HepG2 (cell line): Measurements from ENCODE around the gene SPATA13. TPM values are rescaled to one million over a fixed set of nuclear protein-coding genes. Genes with fewer than 3 reads are reported as not detected.

Experiments used
- ATAC-seq: fragments of 200-7000 bp; cut with Tn5 transposase; 3 replicates; pipeline ENCODE4 v1.9.1; 2020; ENCODE audit warnings: mild to moderate bottlenecking, moderate library complexity
- BruUV-seq: library from RNA; stranded (reverse); fragments of 400-500 nt; replicated peaks from 2 replicates; lab custom pipeline; 2021; lab: Mats Ljungman, UMichigan
- CTCF ChIA-PET: fragments of 300-600 bp; formaldehyde crosslinking; extraction: SDS; loops from one replicate; lab custom pipeline; 2021; ENCODE audit warnings: low total read pairs, inconsistent platforms, low intra/inter-chr PET ratio; lab: Yijun Ruan, JAX
- POLR2A ChIA-PET: fragments of 350-600 bp; sonication (Branson Sonifier 250); formaldehyde crosslinking; loops from one replicate; lab custom pipeline; 2020; ENCODE audit warnings: antibody characterized with exemption, inconsistent platforms; lab: Yijun Ruan, JAX
- DNase-seq: peaks from one replicate; pipeline ENCODE4 v3.0.0-alpha.2; 2015; ENCODE audit warnings: low spot score
- FAIRE-seq: peaks from 3 replicates; lab custom pipeline; 2011; peaks lifted over from hg19 to GRCh38; lab: Jason Lieb, UNC
- H2AFZ ChIP-seq: one replicate; pipeline ENCODE4 v1.6.1; 2011; ENCODE audit warnings: low read length, inconsistent platforms
- H3K27ac ChIP-seq: fragments of 300-600 bp; 3 replicates; pipeline ENCODE4 v1.8.0; 2011; ENCODE audit warnings: mixed run types, mild to moderate bottlenecking, mixed read lengths, low read length, inconsistent platforms; ENCODE audit not compliant: insufficient read depth; ENCODE audit errors: extremely low read length
- H3K27me3 ChIP-seq, 2 experiments: fragments of 200-600 bp in 1 of 2; 2 replicates in 1 of 2; 3 replicates in 1 of 2; pipeline versions ENCODE4 v1.6.0 to v1.8.0; 2011; ENCODE audit warnings: low read length in 2 of 2, mild to moderate bottlenecking in 2 of 2, moderate library complexity in 2 of 2, inconsistent platforms in 1 of 2; ENCODE audit not compliant: insufficient read depth in 2 of 2, control insufficient read depth in 1 of 2
- H3K36me3 ChIP-seq, 2 experiments: fragments of 200-600 bp in 1 of 2; replicated peaks in 1 of 2; 2 replicates in 1 of 2; 3 replicates in 1 of 2; pipeline versions ENCODE4 v1.5.1 to v1.8.0; 2011; ENCODE audit warnings: low read length in 2 of 2, inconsistent platforms in 1 of 2; ENCODE audit not compliant: insufficient read depth in 2 of 2, control insufficient read depth in 1 of 2
- H3K4me1 ChIP-seq: 2 replicates; pipeline ENCODE4 v1.5.1; 2012; ENCODE audit warnings: low read length, inconsistent platforms; ENCODE audit not compliant: insufficient read depth
- H3K4me2 ChIP-seq: 2 replicates; pipeline ENCODE4 v1.6.0; 2011; ENCODE audit warnings: low read depth, low read length, inconsistent platforms
- H3K4me3 ChIP-seq, 3 experiments: fragments of 200-600 bp in 1 of 3; sonication (generic), shearing (Covaris generic) in 1 of 3; replicated peaks in 1 of 3; 2 replicates each; pipeline ENCODE4 v1.5.1; 2011 to 2016; ENCODE audit warnings: low read length in 3 of 3, inconsistent platforms in 2 of 3, low read depth in 2 of 3, mild to moderate bottlenecking in 2 of 3, control low read depth in 1 of 3, mixed read lengths in 1 of 3; ENCODE audit not compliant: insufficient read depth in 1 of 3
- H3K79me2 ChIP-seq: one replicate; pipeline ENCODE4 v1.6.1; 2011; ENCODE audit warnings: low read length, inconsistent platforms; ENCODE audit not compliant: insufficient read depth
- H3K9ac ChIP-seq: 2 replicates; pipeline ENCODE4 v1.6.0; 2011; ENCODE audit warnings: mild to moderate bottlenecking, low read depth, low read length, inconsistent platforms; ENCODE audit not compliant: insufficient read depth
- H3K9me3 ChIP-seq: 2 replicates; pipeline ENCODE4 v1.5.1; 2012; ENCODE audit warnings: mild to moderate bottlenecking, low read length
- H4K20me1 ChIP-seq: 2 replicates; pipeline ENCODE4 v1.6.0; 2011; ENCODE audit warnings: inconsistent platforms, mild to moderate bottlenecking, low read length, moderate library complexity; ENCODE audit not compliant: insufficient read depth
- ARID5B ChIP-seq: IDR thresholded peaks from 2 replicates; pipeline ENCODE4 v1.4.0; 2020; ENCODE audit warnings: mild to moderate bottlenecking, missing genetic modification reagents
- CBX5 ChIP-seq: sonication (generic); formaldehyde crosslinking; IDR thresholded peaks from 2 replicates; pipeline ENCODE4 v1.4.0; 2020; ENCODE audit warnings: missing genetic modification reagents, borderline replicate concordance
- ESRRA ChIP-seq: sonication (generic); formaldehyde crosslinking; IDR thresholded peaks from 2 replicates; pipeline ENCODE4 v1.5.1; 2020; ENCODE audit warnings: mild to moderate bottlenecking, low read depth, missing genetic modification reagents
- FOXA1 ChIP-seq, 2 experiments: fragments of 450-650 bp in 1 of 2; sonication (generic) in 1 of 2; formaldehyde crosslinking in 1 of 2; IDR thresholded peaks; 2 replicates each; pipeline versions ENCODE4 v1.4.0 to v1.6.1; 2016 to 2020; ENCODE audit warnings: missing genetic modification reagents in 1 of 2
- FOXO1 ChIP-seq: sonication (generic); formaldehyde crosslinking; IDR thresholded peaks from 2 replicates; pipeline ENCODE4 v1.4.0; 2020; ENCODE audit warnings: missing genetic modification reagents
- GATAD2A ChIP-seq: IDR thresholded peaks from 2 replicates; pipeline ENCODE4 v1.6.1; 2016
- HDAC2 ChIP-seq: sonication (generic); formaldehyde crosslinking; IDR thresholded peaks from 2 replicates; pipeline ENCODE4 v1.4.0; 2020; ENCODE audit warnings: missing genetic modification reagents
- NR2F1 ChIP-seq, 2 experiments: fragments of 450-650 bp in 1 of 2; formaldehyde crosslinking in 1 of 2; IDR thresholded peaks; 2 replicates each; pipeline versions ENCODE4 v1.5.0 to v1.6.1; 2016 to 2020; ENCODE audit warnings: mild to moderate bottlenecking in 1 of 2, missing compliant biosample characterization in 1 of 2, missing genetic modification reagents in 1 of 2, moderate library complexity in 1 of 2
- RNF2 ChIP-seq: fragments of 450-650 bp; conservative IDR thresholded peaks from 2 replicates; pipeline ENCODE4 v1.6.1; 2016; ENCODE audit warnings: low read depth
- SKI ChIP-seq: fragments of 450-650 bp; IDR thresholded peaks from one replicate; pipeline ENCODE4 v1.6.1; 2018; ENCODE audit warnings: mild to moderate bottlenecking; ENCODE audit not compliant: partially characterized antibody
- TGIF2 ChIP-seq: IDR thresholded peaks from 2 replicates; pipeline ENCODE4 v1.6.1; 2016; ENCODE audit warnings: control low read depth, missing compliant biosample characterization
- WIZ ChIP-seq: sonication (generic); formaldehyde crosslinking; IDR thresholded peaks from 2 replicates; pipeline ENCODE4 v1.5.1; 2020; ENCODE audit warnings: mild to moderate bottlenecking, missing genetic modification reagents
- ZNF282 ChIP-seq: fragments of 450-650 bp; IDR thresholded peaks from 2 replicates; pipeline ENCODE4 v1.6.1; 2018; ENCODE audit not compliant: partially characterized antibody
- ZNF431 ChIP-seq: sonication (generic); formaldehyde crosslinking; IDR thresholded peaks from 2 replicates; pipeline ENCODE4 v1.9.0; 2022; ENCODE audit warnings: missing genetic modification reagents, low read depth, mild to moderate bottlenecking, borderline replicate concordance
- ZNF644 ChIP-seq: IDR thresholded peaks from 2 replicates; pipeline ENCODE4 v1.6.1; 2016; ENCODE audit warnings: low read depth
- WGBS: methylation state at CpG from one replicate; pipeline ENCODE4 v1.1.6; 2017; ENCODE audit warnings: low lambda C conversion rate; 5-methylcytosine and 5-hydroxymethylcytosine counted together
- in situ Hi-C: cut with HindIII; loops from 2 replicates; pipeline ENCODE4 v1.10.0; 2017; ENCODE audit warnings: low pct_unique_long_range_greater_than_20kb; ENCODE audit not compliant: extremely low pct_ligation_motif_present
- intact Hi-C: fragments of 100-400 bp; cut with micrococcal nuclease; formaldehyde crosslinking; loops from one replicate; pipeline ENCODE4 v1.10.0; 2022; ENCODE audit not compliant: unreplicated experiment
- polyA plus RNA-seq, 8 experiments: library from polyadenylated mRNA; depleted of rRNA in 3 of 8; stranded (reverse) in 7 of 8; unstranded in 1 of 8; fragments of >200 nt; fragmentation: Illumina TruSeq in 4 of 8; extraction: Trizol in 4 of 8; gene quantifications; 2 replicates each; pipeline versions ENCODE4 v1.2.1 to v1.2.3, GENCODE V29; 2011 to 2016; ENCODE audit warnings: low read depth in 4 of 8, missing spikeins in 1 of 8, mixed read lengths in 1 of 8; ENCODE audit not compliant: insufficient read depth in 1 of 8
- total RNA-seq, 5 experiments: library from RNA; depleted of rRNA; stranded (reverse); fragments of >200 nt; fragmentation: Illumina TruSeq; extraction: Trizol; gene quantifications; 2 replicates each; pipeline ENCODE4 v1.2.3, GENCODE V29; 2016; ENCODE audit warnings: low read depth in 1 of 5
- TF ChIP-seq, protein P1 (sequence below): sonication (generic); formaldehyde crosslinking; IDR thresholded peaks from 2 replicates; pipeline ENCODE4 v1.4.0; 2020; ENCODE audit warnings: missing genetic modification reagents, borderline replicate concordance
- TF ChIP-seq, protein P2 (sequence below): sonication (generic); formaldehyde crosslinking; IDR thresholded peaks from 2 replicates; pipeline ENCODE4 v1.4.0; 2020; ENCODE audit warnings: mild to moderate bottlenecking, missing genetic modification reagents

SPATA13 gene
- total and polyA plus RNA-seq, 2 of the 13 experiments (the other 11 are each of a cell fraction or from before 2014, with no cell fraction given) = 11.3 to 14.2 TPM

DNA sequence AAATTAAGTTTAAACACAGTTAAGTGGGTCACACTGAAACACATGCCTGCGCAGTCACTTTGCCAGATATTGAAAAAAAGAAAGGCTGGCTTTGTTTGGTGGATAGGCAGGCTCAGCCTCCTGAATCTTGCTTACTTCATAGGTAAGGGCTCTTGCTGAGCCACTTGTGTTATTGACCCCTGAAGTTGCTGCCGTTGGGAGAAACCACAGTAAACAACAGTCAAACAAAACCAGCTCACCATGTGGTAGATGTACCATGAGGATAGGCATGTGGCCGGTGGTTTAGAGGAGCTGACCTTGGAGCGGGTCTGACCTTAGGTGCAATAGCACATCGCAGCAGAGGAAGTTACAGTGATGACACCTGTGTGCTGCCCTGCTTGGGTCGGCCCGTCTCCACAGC, 52.2 kb downstream of the SPATA13 start:
- H3K27me3 ChIP-seq = no peaks in the 10 kb centered on the region
- H3K36me3 ChIP-seq = peaks cover 0 to 1% of the 10 kb centered on the region in 2 experiments; a peak in 1 of 5 replicates
- BruUV-seq = no TSS peak
- no peaks in the 10 kb centered on the region for H4K20me1 ChIP-seq
- H2AFZ ChIP-seq = no peak overlapping the region
- no peak overlapping the region for H3K4me2 ChIP-seq
- intact Hi-C loops = no loop called here
- WGBS = 32% methylated on average over 7 of the region's 7 CpGs
- ATAC-seq = peak; percentile 78
- no peak overlapping the region for H3K9ac ChIP-seq
- DNase-seq = peak; percentile 51
- peaks cover 33% of the 10 kb centered on the region for H3K79me2 ChIP-seq
- in situ Hi-C loops = no loop called here
- CTCF ChIA-PET = no interaction called here
- H3K27ac ChIP-seq = peak overlapping the region; percentile 1
- H3K4me1 ChIP-seq = peaks cover 58% of the 10 kb centered on the region
- no peak for FAIRE-seq
- H3K9me3 ChIP-seq = no peaks in the 10 kb centered on the region
- POLR2A ChIA-PET = no interaction called here
- no peak overlapping the region for H3K4me3 ChIP-seq
- TF ChIP-seq GATAD2A (CRISPR knock-in tag) (peak; percentile 71; the same call in 1 of the 2 replicates), CBX5 (CRISPR knock-in tag) (peak; percentile 58; the same call in 1 of the 2 replicates), SKI (no peak), TGIF2 (CRISPR knock-in tag) (peak; percentile 67; the same call in 1 of the 2 replicates), FOXA1 (IDR thresholded peaks at IDR 0.05) (no peak), FOXA1 (CRISPR knock-in tag; IDR thresholded peaks at IDR 0.05) (peak; percentile 57), ESRRA (CRISPR knock-in tag) (peak; percentile 72), ARID5B (CRISPR knock-in tag) (peak; percentile 52; the same call in 1 of the 2 replicates), ZNF282 (no peak), ZNF431 (0 out of 2 replicates have a peak, but pooled peaks have one; percentile 32), ZNF644 (peak; percentile 94), NR2F1 (CRISPR knock-in tag; IDR thresholded peaks at IDR 0.05) (peak; percentile 49 to 75; a peak in 2 of 4 replicates), WIZ (CRISPR knock-in tag) (no peak), HDAC2 (CRISPR knock-in tag) (peak; percentile 57; the same call in 1 of the 2 replicates), FOXO1 (CRISPR knock-in tag) (peak; percentile 63), RNF2 (0 out of 2 replicates have a peak, but pooled peaks have one; percentile 32)
- TF ChIP-seq, protein P1, sequence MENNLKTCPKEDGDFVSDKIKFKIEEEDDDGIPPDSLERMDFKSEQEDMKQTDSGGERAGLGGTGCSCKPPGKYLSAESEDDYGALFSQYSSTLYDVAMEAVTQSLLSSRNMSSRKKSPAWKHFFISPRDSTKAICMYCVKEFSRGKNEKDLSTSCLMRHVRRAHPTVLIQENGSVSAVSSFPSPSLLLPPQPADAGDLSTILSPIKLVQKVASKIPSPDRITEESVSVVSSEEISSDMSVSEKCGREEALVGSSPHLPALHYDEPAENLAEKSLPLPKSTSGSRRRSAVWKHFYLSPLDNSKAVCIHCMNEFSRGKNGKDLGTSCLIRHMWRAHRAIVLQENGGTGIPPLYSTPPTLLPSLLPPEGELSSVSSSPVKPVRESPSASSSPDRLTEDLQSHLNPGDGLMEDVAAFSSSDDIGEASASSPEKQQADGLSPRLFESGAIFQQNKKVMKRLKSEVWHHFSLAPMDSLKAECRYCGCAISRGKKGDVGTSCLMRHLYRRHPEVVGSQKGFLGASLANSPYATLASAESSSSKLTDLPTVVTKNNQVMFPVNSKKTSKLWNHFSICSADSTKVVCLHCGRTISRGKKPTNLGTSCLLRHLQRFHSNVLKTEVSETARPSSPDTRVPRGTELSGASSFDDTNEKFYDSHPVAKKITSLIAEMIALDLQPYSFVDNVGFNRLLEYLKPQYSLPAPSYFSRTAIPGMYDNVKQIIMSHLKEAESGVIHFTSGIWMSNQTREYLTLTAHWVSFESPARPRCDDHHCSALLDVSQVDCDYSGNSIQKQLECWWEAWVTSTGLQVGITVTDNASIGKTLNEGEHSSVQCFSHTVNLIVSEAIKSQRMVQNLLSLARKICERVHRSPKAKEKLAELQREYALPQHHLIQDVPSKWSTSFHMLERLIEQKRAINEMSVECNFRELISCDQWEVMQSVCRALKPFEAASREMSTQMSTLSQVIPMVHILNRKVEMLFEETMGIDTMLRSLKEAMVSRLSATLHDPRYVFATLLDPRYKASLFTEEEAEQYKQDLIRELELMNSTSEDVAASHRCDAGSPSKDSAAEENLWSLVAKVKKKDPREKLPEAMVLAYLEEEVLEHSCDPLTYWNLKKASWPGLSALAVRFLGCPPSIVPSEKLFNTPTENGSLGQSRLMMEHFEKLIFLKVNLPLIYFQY = peak; percentile 57; the same call in 1 of the 2 replicates
- TF ChIP-seq, protein P2, sequence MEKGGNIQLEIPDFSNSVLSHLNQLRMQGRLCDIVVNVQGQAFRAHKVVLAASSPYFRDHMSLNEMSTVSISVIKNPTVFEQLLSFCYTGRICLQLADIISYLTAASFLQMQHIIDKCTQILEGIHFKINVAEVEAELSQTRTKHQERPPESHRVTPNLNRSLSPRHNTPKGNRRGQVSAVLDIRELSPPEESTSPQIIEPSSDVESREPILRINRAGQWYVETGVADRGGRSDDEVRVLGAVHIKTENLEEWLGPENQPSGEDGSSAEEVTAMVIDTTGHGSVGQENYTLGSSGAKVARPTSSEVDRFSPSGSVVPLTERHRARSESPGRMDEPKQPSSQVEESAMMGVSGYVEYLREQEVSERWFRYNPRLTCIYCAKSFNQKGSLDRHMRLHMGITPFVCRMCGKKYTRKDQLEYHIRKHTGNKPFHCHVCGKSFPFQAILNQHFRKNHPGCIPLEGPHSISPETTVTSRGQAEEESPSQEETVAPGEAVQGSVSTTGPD (CRISPR knock-in tag) = peak; percentile 81; the same call in 1 of the 2 replicates
